K562 (cell line): ENCODE results near the gene FBXW8. TPM values are rescaled to one million over a fixed set of nuclear protein-coding genes. Genes with fewer than 3 reads are reported as not detected.

Source experiments
- ATAC-seq: fragments of 200-7000 bp; cut with Tn5 transposase; 3 replicates; pipeline ENCODE4 v1.9.1; 2020; ENCODE audit warnings: moderate library complexity
- BruUV-seq: library from RNA; stranded (reverse); fragments of 400-500 nt; replicated peaks from 2 replicates; lab custom pipeline; 2021; lab: Mats Ljungman, UMichigan
- CTCF ChIA-PET: fragments of 300-600 bp; formaldehyde crosslinking; extraction: SDS; loops from one replicate; lab custom pipeline; 2021; ENCODE audit warnings: low intra/inter-chr PET ratio; lab: Yijun Ruan, JAX
- POLR2A ChIA-PET: fragments of 300-600, 350-650 bp; sonication (Branson Sonifier 250); formaldehyde crosslinking; extraction: SDS; loops from one replicate; lab custom pipeline; 2021; ENCODE audit warnings: antibody characterized with exemption, inconsistent platforms; lab: Yijun Ruan, JAX
- DNase-seq, 4 experiments: peaks; one replicate each; pipeline versions ENCODE4 v3.0.0 to v3.0.0-alpha.2; 2011 to 2018; ENCODE audit warnings: low spot score in 3 of 4, mixed read lengths in 3 of 4; ENCODE audit errors: extremely low read depth in 1 of 4
- FAIRE-seq: peaks from 2 replicates; lab custom pipeline; 2011; peaks lifted over from hg19 to GRCh38; lab: Jason Lieb, UNC
- H2AFZ ChIP-seq: 2 replicates; pipeline ENCODE4 v1.6.0; 2011; ENCODE audit warnings: low read depth, low read length, control low read depth, inconsistent platforms
- H3K27ac ChIP-seq: fragments of 200-600 bp; 3 replicates; pipeline ENCODE4 v1.8.0; 2011; ENCODE audit warnings: low read depth, mild to moderate bottlenecking, control low read depth, inconsistent platforms, low read length, moderate library complexity, mixed read lengths; ENCODE audit errors: extremely low read depth
- H3K27me3 ChIP-seq, 2 experiments: fragments of 300-600 bp in 1 of 2; 2 replicates in 1 of 2; 3 replicates in 1 of 2; pipeline versions ENCODE4 v1.6.0 to v1.8.0; 2011; ENCODE audit warnings: inconsistent platforms in 2 of 2, low read length in 2 of 2, mild to moderate bottlenecking in 1 of 2, mixed read lengths in 1 of 2, moderate library complexity in 1 of 2; ENCODE audit not compliant: control insufficient read depth in 2 of 2, insufficient read depth in 2 of 2
- H3K36me3 ChIP-seq: fragments of 300-600 bp; 3 replicates; pipeline ENCODE4 v1.8.0; 2011; ENCODE audit warnings: mild to moderate bottlenecking, low read length, inconsistent platforms; ENCODE audit not compliant: control insufficient read depth, insufficient read depth
- H3K4me1 ChIP-seq, 2 experiments: fragments of 200-600 bp in 1 of 2; replicated peaks in 1 of 2; 2 replicates in 1 of 2; 3 replicates in 1 of 2; pipeline versions ENCODE4 v1.5.1 to v1.8.0; 2011; ENCODE audit warnings: inconsistent platforms in 2 of 2, low read length in 2 of 2, mild to moderate bottlenecking in 1 of 2, mixed read lengths in 1 of 2, moderate library complexity in 1 of 2; ENCODE audit not compliant: control insufficient read depth in 2 of 2, insufficient read depth in 2 of 2
- H3K4me2 ChIP-seq: 2 replicates; pipeline ENCODE4 v1.6.1; 2011; ENCODE audit warnings: low read length, control low read depth, inconsistent platforms, mixed read lengths; ENCODE audit not compliant: insufficient read depth
- H3K4me3 ChIP-seq: fragments of 200-600 bp; sonication (generic), shearing (Covaris generic); 2 replicates; pipeline ENCODE4 v1.5.1; 2016; ENCODE audit warnings: control low read depth, inconsistent platforms
- H3K79me2 ChIP-seq: fragments of 200-600 bp; 3 replicates; pipeline ENCODE4 v1.8.0; 2011; ENCODE audit warnings: low read length, inconsistent platforms; ENCODE audit not compliant: control insufficient read depth, insufficient read depth
- H3K9ac ChIP-seq, 2 experiments: 2 replicates each; pipeline versions ENCODE4 v1.6.0 to v1.6.1; 2011; ENCODE audit warnings: low read depth in 2 of 2, low read length in 2 of 2, control low read depth in 1 of 2, inconsistent platforms in 1 of 2, mild to moderate bottlenecking in 1 of 2, mixed read lengths in 1 of 2; ENCODE audit not compliant: insufficient read depth in 1 of 2
- H3K9me1 ChIP-seq: one replicate; pipeline ENCODE4 v1.6.0; 2011; ENCODE audit warnings: inconsistent platforms, mild to moderate bottlenecking, low read length, moderate library complexity; ENCODE audit not compliant: control insufficient read depth, insufficient read depth
- H3K9me3 ChIP-seq: replicated peaks from 2 replicates; pipeline ENCODE4 v1.5.1; 2011; ENCODE audit warnings: low read depth, low read length, inconsistent platforms; ENCODE audit not compliant: control insufficient read depth, insufficient read depth
- H4K20me1 ChIP-seq: replicated peaks from 2 replicates; pipeline ENCODE4 v1.6.1; 2011; ENCODE audit warnings: low read length, inconsistent platforms, mixed read lengths; ENCODE audit not compliant: control insufficient read depth, insufficient read depth
- SUPT5H ChIP-seq: fragments of 450-650 bp; IDR thresholded peaks from 2 replicates; pipeline ENCODE4 v1.6.1; 2016
- WGBS: fragments of 100-300 bp; shearing (Covaris generic); methylation state at CpG from one replicate; pipeline ENCODE4 v1.1.6; 2016; ENCODE audit warnings: low coverage, mixed read lengths; ENCODE audit not compliant: insufficient coverage; ENCODE audit errors: missing lambda C conversion rate; 5-methylcytosine and 5-hydroxymethylcytosine counted together
- in situ Hi-C: fragments of 300-500 bp; cut with MboI; formaldehyde crosslinking; loops from 4 replicates; pipeline ENCODE4 v1.15.0; 2018; ENCODE audit warnings: inconsistent platforms, mixed read lengths
- intact Hi-C: fragments of 100-400 bp; cut with micrococcal nuclease; formaldehyde crosslinking; loops from 2 replicates; pipeline ENCODE4 v1.14.2; 2022
- polyA plus RNA-seq, 8 experiments: library from polyadenylated mRNA; depleted of rRNA in 4 of 8; stranded (reverse) in 5 of 8; unstranded in 3 of 8; fragments of >200 nt; fragmentation: Nextera tagmentation in 2 of 8; fragmentation: Illumina TruSeq in 1 of 8; extraction: Ambion mirVana in 2 of 8; extraction: Trizol in 1 of 8; gene quantifications; 2 replicates each; pipeline versions ENCODE4 v1.2.1 to v1.2.3, GENCODE V29; 2011 to 2014; ENCODE audit warnings: inconsistent platforms in 1 of 8, missing spikeins in 1 of 8
- total RNA-seq, 7 experiments: library from RNA; depleted of rRNA in 6 of 7; stranded (reverse); fragments of >200 nt in 6 of 7; fragmentation: Illumina TruSeq in 2 of 7; extraction: Trizol in 2 of 7; gene quantifications; 2 replicates each; pipeline versions ENCODE4 v1.2.1 to v1.2.3, GENCODE V29; 2011 to 2021; ENCODE audit warnings: low replicate concordance in 1 of 7
- TF ChIP-seq, protein P1 (sequence below), 2 experiments: IDR thresholded peaks; 2 replicates each; pipeline ENCODE4 v1.6.1; 2011; ENCODE audit warnings: borderline replicate concordance in 1 of 2, control low read depth in 1 of 2, low read depth in 1 of 2, low read length in 1 of 2, mild to moderate bottlenecking in 1 of 2, mixed read lengths in 1 of 2, moderate library complexity in 1 of 2; ENCODE audit not compliant: insufficient read depth in 1 of 2, insufficient read length in 1 of 2, poor library complexity in 1 of 2, severe bottlenecking in 1 of 2; ENCODE audit errors: extremely low read depth in 1 of 2

FBXW8 gene
- total and polyA plus RNA-seq, 9 of the 15 experiments (the other 6 are each of a cell fraction or from before 2014, with no cell fraction given) = 0.58 to 8.3 (median 4.4) TPM

DNA sequence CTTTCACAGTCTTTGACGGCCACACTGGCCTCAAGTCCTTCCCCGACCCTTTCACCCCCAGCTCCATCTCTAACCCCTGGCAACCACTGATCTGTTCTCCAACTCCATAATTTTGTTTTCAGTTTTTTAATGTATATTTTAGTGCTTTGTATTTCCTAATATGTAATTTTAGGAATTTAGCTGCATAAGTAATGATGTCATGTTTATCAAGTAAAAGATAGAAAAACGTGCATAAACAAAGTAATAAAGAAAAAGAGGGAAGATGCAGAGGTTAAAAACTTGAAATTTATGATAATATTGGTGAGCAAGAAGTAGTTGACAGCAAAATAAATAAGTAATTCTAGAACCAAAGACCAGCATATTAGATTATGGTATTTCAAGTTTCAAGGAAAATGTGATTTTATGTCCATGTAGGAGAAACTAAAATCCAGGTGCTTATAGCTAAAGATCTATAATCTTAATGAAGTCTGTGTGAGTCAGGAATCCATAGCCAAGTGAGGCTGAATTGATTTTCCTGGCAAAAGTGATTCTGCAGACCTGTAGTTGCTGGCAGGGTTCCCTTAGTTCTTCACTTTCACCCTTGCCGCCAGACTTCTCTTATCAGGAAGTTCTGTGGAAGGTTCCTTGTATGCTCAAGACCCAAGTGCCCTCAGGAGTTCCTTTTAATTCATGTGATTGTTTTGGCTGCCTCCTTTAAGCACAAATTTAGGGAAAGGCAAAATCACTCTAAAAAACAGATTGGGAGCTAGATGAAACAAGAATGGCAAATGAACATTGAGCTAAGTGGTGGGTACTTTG lies 24.4 kb downstream of the FBXW8 start:
- WGBS = 53% methylated on average over 4 of the region's 4 CpGs
- ChIA-PET CTCF (no interaction called here), POLR2A (interaction anchor here (1.0 kb wide), 1 partner anchor 8 kb away, joined by 3 read pairs; no protein-coding TSS in a partner anchor)
- Histone ChIP-seq H3K9me3 (no peaks in the 10 kb centered on the region), H2AFZ (no peak overlapping the region), H3K27ac (no peak overlapping the region), H3K9me1 (no peaks in the 10 kb centered on the region), H4K20me1 (no peaks in the 10 kb centered on the region), H3K4me1 (0 out of 5 replicates have a peak, but pooled peaks cover 0 to 3% of the 10 kb centered on the region in 2 experiments), H3K79me2 (no peaks in the 10 kb centered on the region), H3K9ac (no peak overlapping the region), H3K36me3 (peaks cover 4% of the 10 kb centered on the region), H3K4me3 (no peak overlapping the region), H3K27me3 (no peaks in the 10 kb centered on the region), H3K4me2 (no peak overlapping the region)
- ATAC-seq (no peak), FAIRE-seq (no peak), DNase-seq (no peak)
- TF ChIP-seq, protein P1, sequence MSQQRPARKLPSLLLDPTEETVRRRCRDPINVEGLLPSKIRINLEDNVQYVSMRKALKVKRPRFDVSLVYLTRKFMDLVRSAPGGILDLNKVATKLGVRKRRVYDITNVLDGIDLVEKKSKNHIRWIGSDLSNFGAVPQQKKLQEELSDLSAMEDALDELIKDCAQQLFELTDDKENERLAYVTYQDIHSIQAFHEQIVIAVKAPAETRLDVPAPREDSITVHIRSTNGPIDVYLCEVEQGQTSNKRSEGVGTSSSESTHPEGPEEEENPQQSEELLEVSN (IDR thresholded peaks at IDR 0.05; ENCODE audit: borderline replicate concordance in 1 of 2, extremely low read depth in 1 of 2, insufficient read depth in 1 of 2, insufficient read length in 1 of 2, low read depth in 1 of 2, low read length in 1 of 2, poor library complexity in 1 of 2, severe bottlenecking in 1 of 2) = no peak
- TF ChIP-seq SUPT5H = no peak
- BruUV-seq = no TSS peak
- in situ Hi-C loops (no loop called here), intact Hi-C loops (no loop called here)
